Mesenchymal stem cell (in vitro differentiated cells and primary cell): ENCODE results near the gene TRIM61.
"Not testable (repeated sequence)": the region's sequence is repeated elsewhere in the genome, so short reads cannot be mapped to it uniquely, and the experiment has no call there.

Experiments used
- DNase-seq: peaks from one replicate; pipeline ENCODE4 v3.0.0-alpha.2; 2013
- H2AFZ ChIP-seq: one replicate; pipeline ENCODE4 v1.6.1; 2013; ENCODE audit warnings: low read depth, mild to moderate bottlenecking, control low read depth, inconsistent platforms, low read length, moderate library complexity
- H2AK5ac ChIP-seq: 2 replicates; pipeline ENCODE4 v1.6.1; 2013; ENCODE audit warnings: low read length, moderate library complexity, mild to moderate bottlenecking, inconsistent platforms; ENCODE audit not compliant: severe bottlenecking
- H2BK120ac ChIP-seq: one replicate; pipeline ENCODE4 v1.6.1; 2013; ENCODE audit warnings: low read depth, mild to moderate bottlenecking, inconsistent platforms, low read length, moderate library complexity
- H2BK12ac ChIP-seq, 2 experiments: one replicate each; pipeline ENCODE4 v1.6.1; 2013; ENCODE audit warnings: inconsistent platforms in 2 of 2, low read length in 2 of 2, mild to moderate bottlenecking in 2 of 2, moderate library complexity in 2 of 2, control low read depth in 1 of 2
- H2BK15ac ChIP-seq: one replicate; pipeline ENCODE4 v1.6.1; 2013; ENCODE audit warnings: mild to moderate bottlenecking, low read depth, inconsistent platforms; ENCODE audit not compliant: poor library complexity, severe bottlenecking
- H2BK5ac ChIP-seq: 2 replicates; pipeline ENCODE4 v1.6.1; 2013; ENCODE audit warnings: low read depth, mild to moderate bottlenecking, low read length, control low read depth, inconsistent platforms; ENCODE audit not compliant: poor library complexity, severe bottlenecking
- H3K14ac ChIP-seq, 2 experiments: one replicate each; pipeline ENCODE4 v1.6.1; 2013; ENCODE audit warnings: inconsistent platforms in 2 of 2, low read length in 2 of 2, control low read depth in 1 of 2, mild to moderate bottlenecking in 1 of 2, moderate library complexity in 1 of 2
- H3K18ac ChIP-seq, 2 experiments: one replicate each; pipeline ENCODE4 v1.6.1; 2013; ENCODE audit warnings: inconsistent platforms in 2 of 2, low read length in 2 of 2, control low read depth in 1 of 2, low read depth in 1 of 2, mild to moderate bottlenecking in 1 of 2
- H3K23ac ChIP-seq, 2 experiments: one replicate each; pipeline ENCODE4 v1.6.1; 2013; ENCODE audit warnings: inconsistent platforms in 2 of 2, low read length in 2 of 2, mild to moderate bottlenecking in 2 of 2, moderate library complexity in 2 of 2, control low read depth in 1 of 2
- H3K27ac ChIP-seq: 2 replicates; pipeline ENCODE4 v1.5.1; 2013; ENCODE audit warnings: mild to moderate bottlenecking, moderate library complexity, low read length, control low read depth, inconsistent platforms; ENCODE audit not compliant: poor library complexity, severe bottlenecking
- H3K27me3 ChIP-seq, 2 experiments: 2 replicates each; pipeline versions ENCODE4 v1.6.1 to v1.7.0; 2013; ENCODE audit warnings: low read length in 2 of 2, mild to moderate bottlenecking in 2 of 2, moderate library complexity in 2 of 2, control low read depth in 1 of 2, inconsistent platforms in 1 of 2; ENCODE audit not compliant: control insufficient read depth in 1 of 2, insufficient read depth in 1 of 2
- H3K36me3 ChIP-seq, 2 experiments: 2 replicates each; pipeline versions ENCODE4 v1.6.1 to v1.7.0; 2013; ENCODE audit warnings: low read length in 2 of 2, control low read depth in 1 of 2, inconsistent platforms in 1 of 2, low read depth in 1 of 2, mild to moderate bottlenecking in 1 of 2; ENCODE audit not compliant: insufficient read depth in 2 of 2, control insufficient read depth in 1 of 2
- H3K4ac ChIP-seq, 2 experiments: one replicate each; pipeline ENCODE4 v1.6.1; 2013; ENCODE audit warnings: inconsistent platforms in 2 of 2, low read length in 2 of 2, mild to moderate bottlenecking in 2 of 2, moderate library complexity in 2 of 2, control low read depth in 1 of 2, low read depth in 1 of 2
- H3K4me1 ChIP-seq: 2 replicates; pipeline ENCODE4 v1.6.1; 2013; ENCODE audit warnings: low read depth, low read length, control low read depth; ENCODE audit not compliant: control insufficient read depth, insufficient read depth
- H3K4me2 ChIP-seq: 2 replicates; pipeline ENCODE4 v1.6.1; 2013; ENCODE audit warnings: low read length, mild to moderate bottlenecking, inconsistent platforms; ENCODE audit not compliant: poor library complexity, severe bottlenecking
- H3K4me3 ChIP-seq, 2 experiments: 2 replicates each; pipeline versions ENCODE4 v1.5.1 to v1.7.0; 2013; ENCODE audit warnings: low read length in 2 of 2, mild to moderate bottlenecking in 2 of 2, control low read depth in 1 of 2, low read depth in 1 of 2; ENCODE audit not compliant: insufficient read depth in 1 of 2
- H3K79me1 ChIP-seq: replicated peaks from 2 replicates; pipeline ENCODE4 v1.6.1; 2013; ENCODE audit warnings: mild to moderate bottlenecking, control low read depth, low read length, inconsistent platforms; ENCODE audit not compliant: poor library complexity, severe bottlenecking
- H3K9ac ChIP-seq: 2 replicates; pipeline ENCODE4 v1.7.0; 2013; ENCODE audit warnings: mild to moderate bottlenecking, low read length, moderate library complexity
- H3K9me3 ChIP-seq: 2 replicates; pipeline ENCODE4 v1.7.0; 2013; ENCODE audit warnings: mild to moderate bottlenecking, low read length; ENCODE audit not compliant: control insufficient read depth
- H4K8ac ChIP-seq: one replicate; pipeline ENCODE4 v1.6.1; 2013; ENCODE audit warnings: inconsistent platforms, mild to moderate bottlenecking, low read length, moderate library complexity
- H4K91ac ChIP-seq: one replicate; pipeline ENCODE4 v1.6.1; 2013; ENCODE audit warnings: mild to moderate bottlenecking, low read length, inconsistent platforms
- WGBS: methylation state at CpG from one replicate; pipeline ENCODE4 v1.1.7; 2013; ENCODE audit warnings: mixed read lengths; 5-methylcytosine and 5-hydroxymethylcytosine counted together

The TRIM61 gene

DNA sequence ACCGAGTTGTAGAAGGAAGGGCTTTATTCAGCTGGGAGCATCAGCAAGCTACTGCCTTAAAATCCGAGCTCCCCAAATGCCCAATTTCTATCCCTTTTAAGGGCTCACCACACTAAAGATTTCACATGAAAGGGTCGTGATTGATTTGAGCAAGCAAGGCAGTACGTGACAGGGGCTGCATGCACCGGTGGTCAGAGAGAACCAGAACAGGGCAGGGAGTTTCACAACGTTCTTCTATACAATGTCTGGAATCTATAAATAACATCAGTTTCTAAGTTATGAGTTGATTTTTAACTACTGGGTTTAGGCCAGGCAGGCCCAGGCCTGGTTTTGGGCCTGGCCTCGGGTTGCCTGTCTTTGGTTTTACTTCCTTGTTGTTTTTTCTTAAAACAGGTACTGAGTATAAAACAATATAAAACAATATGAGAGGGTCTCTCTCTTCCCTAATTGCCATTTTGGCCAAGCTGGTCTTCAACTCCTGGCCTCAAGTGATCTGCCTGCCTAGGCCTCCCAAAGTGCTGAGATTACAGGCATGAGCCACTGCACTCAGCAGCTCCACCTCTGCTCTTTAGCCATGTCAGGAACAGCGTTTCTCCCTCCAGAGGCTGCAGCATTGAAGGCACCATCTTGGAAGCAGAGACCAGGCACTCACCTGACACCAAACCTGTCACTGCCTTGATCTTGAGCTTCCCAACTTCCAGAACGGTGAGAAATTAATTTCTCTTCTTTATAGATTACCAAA, 41.4 kb downstream of the TRIM61 start:
- not testable (repeated sequence) for H2BK120ac ChIP-seq, H3K36me3 ChIP-seq, H3K4me1 ChIP-seq, H2BK15ac ChIP-seq, H2AFZ ChIP-seq, H3K27me3 ChIP-seq, H3K27ac ChIP-seq, H3K4ac ChIP-seq, DNase-seq, H4K91ac ChIP-seq, H2AK5ac ChIP-seq, H3K23ac ChIP-seq, H3K18ac ChIP-seq, H3K4me2 ChIP-seq, H3K9me3 ChIP-seq, H4K8ac ChIP-seq, H2BK5ac ChIP-seq, H3K14ac ChIP-seq, H3K9ac ChIP-seq, H3K79me1 ChIP-seq, H2BK12ac ChIP-seq, H3K4me3 ChIP-seq
- 87% methylated on average over 7 of the region's 9 CpGs for WGBS

DNA sequence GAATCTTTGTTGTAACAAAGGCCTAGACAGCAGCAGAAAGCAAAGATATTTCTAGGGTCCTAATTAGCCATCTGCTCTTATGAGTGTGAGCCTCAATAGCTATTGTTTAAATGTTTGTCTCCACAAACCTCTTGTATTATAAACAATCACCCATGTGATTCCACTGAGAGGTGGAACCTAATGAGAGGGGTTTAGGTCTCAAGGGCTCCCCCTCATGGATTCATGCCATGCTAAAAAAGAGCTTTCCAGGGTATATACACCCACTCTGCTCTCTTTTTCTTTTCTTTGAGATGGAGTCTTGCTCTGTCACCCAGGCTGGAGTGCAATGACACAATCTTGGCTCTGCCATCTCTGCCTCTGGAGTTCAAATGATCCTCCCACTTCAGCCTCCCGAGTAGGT, 42.1 kb downstream of the TRIM61 start:
- no peak overlapping the region for H3K4me2 ChIP-seq
- no peak overlapping the region for H2BK5ac ChIP-seq

DNA sequence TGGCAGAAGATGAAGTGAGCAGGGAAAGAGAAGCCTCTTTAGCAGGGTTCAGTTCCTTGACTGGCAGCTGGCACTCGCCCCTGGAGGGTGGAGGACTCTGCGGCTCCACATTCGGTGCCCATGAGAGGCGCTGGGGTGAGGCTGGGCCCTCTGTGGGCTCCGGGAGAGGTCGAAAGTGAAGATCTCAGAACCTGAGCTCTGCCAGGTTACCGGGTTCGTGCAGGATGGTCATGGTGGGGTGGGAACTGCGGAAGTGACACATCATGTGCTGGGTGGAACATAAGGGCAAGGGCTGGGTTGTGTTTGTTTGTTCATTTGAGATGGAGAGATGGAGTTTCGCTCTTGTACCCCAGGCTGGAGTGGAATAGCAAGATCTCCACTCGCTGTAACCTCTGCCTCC, 44.2 kb downstream of the TRIM61 start:
- WGBS, result 94% methylated on average over 11 of the region's 11 CpGs
- H3K4me1 ChIP-seq, result peaks cover 7% of the 10 kb centered on the region
- H2BK15ac ChIP-seq, result no peak overlapping the region
- no peak overlapping the region for H3K18ac ChIP-seq
- no peak for DNase-seq
- H4K8ac ChIP-seq, result no peak overlapping the region
- no peak overlapping the region for H3K4me2 ChIP-seq
- no peaks in the 10 kb centered on the region for H3K36me3 ChIP-seq
- no peaks in the 10 kb centered on the region for H3K9me3 ChIP-seq
- no peaks in the 10 kb centered on the region for H3K27me3 ChIP-seq
- no peak overlapping the region for H2BK5ac ChIP-seq
- no peak overlapping the region for H2BK120ac ChIP-seq
- H2AK5ac ChIP-seq, result no peak overlapping the region
- H3K4ac ChIP-seq, result no peak overlapping the region
- H3K27ac ChIP-seq, result no peak overlapping the region
- H2AFZ ChIP-seq, result no peak overlapping the region
- no peak overlapping the region for H2BK12ac ChIP-seq
- no peak overlapping the region for H3K9ac ChIP-seq
- no peak overlapping the region for H3K14ac ChIP-seq
- no peak overlapping the region for H3K23ac ChIP-seq
- no peak overlapping the region for H4K91ac ChIP-seq
- no peaks in the 10 kb centered on the region for H3K79me1 ChIP-seq
- H3K4me3 ChIP-seq, result no peak overlapping the region

More for the DNA sequence above, 42.1 kb downstream of the TRIM61 start:
- H3K18ac ChIP-seq, result no peak overlapping the region
- no peak overlapping the region for H3K4me3 ChIP-seq
- WGBS, result 58% methylated on average over 1 of the region's 1 CpG
- peak; percentile 16 for DNase-seq
- H3K36me3 ChIP-seq, result no peaks in the 10 kb centered on the region
- no peak overlapping the region for H3K9ac ChIP-seq
- peaks cover 7% of the 10 kb centered on the region for H3K4me1 ChIP-seq
- no peak overlapping the region for H2BK15ac ChIP-seq
- no peak overlapping the region for H4K8ac ChIP-seq
- H3K27ac ChIP-seq, result no peak overlapping the region
- H3K4ac ChIP-seq, result no peak overlapping the region
- H3K9me3 ChIP-seq, result no peaks in the 10 kb centered on the region
- H3K14ac ChIP-seq, result no peak overlapping the region
- no peaks in the 10 kb centered on the region for H3K79me1 ChIP-seq
- H2BK120ac ChIP-seq, result no peak overlapping the region
- H2AK5ac ChIP-seq, result no peak overlapping the region
- H4K91ac ChIP-seq, result no peak overlapping the region
- H3K27me3 ChIP-seq, result no peaks in the 10 kb centered on the region
- H2AFZ ChIP-seq, result no peak overlapping the region
- no peak overlapping the region for H2BK12ac ChIP-seq
- H3K23ac ChIP-seq, result no peak overlapping the region

DNA sequence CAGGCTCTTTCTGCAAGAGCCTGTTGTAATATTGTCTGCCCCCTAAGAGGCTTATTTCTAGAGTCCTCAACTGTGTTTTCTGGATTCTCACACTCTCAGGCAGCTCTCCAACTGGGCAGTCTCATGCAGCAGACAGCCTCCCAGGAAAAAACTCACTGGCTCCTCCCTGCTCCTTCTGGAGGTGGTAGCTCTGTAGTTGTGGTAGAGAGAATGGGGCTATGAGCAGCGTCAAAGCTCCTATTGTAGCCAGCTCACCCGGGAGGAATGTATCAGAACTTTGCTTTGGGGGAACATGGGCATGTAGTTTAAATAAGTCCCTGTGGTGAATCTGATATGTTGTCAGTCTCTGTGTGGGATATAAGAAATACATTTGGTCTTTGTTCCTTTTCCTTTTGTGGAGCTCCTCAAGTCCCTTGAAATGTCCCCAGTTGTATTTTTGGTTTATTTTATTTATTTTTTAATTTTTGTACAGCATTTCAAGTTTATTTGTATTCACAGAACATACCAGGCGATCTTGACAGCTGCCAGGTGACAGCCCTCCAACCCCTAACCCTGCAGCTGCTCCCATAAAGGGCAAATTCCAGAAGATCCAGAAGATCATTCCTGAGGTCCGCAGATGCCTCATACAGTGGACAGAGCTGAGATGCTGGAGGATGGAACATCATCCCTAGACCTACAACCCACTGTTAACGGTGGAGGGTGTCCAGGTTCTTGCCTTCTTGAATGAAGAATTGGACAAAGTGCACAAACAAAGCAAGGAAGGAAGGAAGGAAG, 45.7 kb downstream of the TRIM61 start:
- no peaks in the 10 kb centered on the region for H3K36me3 ChIP-seq
- no peak overlapping the region for H2BK12ac ChIP-seq
- no peak overlapping the region for H3K4me2 ChIP-seq
- no peak overlapping the region for H3K4me3 ChIP-seq
- H2BK5ac ChIP-seq, result no peak overlapping the region
- H3K4me1 ChIP-seq, result peaks cover 7% of the 10 kb centered on the region
- H2BK120ac ChIP-seq, result no peak overlapping the region
- H2AFZ ChIP-seq, result no peak overlapping the region
- no peak overlapping the region for H2AK5ac ChIP-seq
- no peaks in the 10 kb centered on the region for H3K79me1 ChIP-seq
- no peak for DNase-seq
- no peak overlapping the region for H3K9ac ChIP-seq
- no peaks in the 10 kb centered on the region for H3K9me3 ChIP-seq
- no peak overlapping the region for H3K4ac ChIP-seq
- no peaks in the 10 kb centered on the region for H3K27me3 ChIP-seq
- no peak overlapping the region for H4K8ac ChIP-seq
- H3K14ac ChIP-seq, result no peak overlapping the region
- no peak overlapping the region for H3K23ac ChIP-seq
- H3K27ac ChIP-seq, result no peak overlapping the region
- WGBS, result 79% methylated on average over 5 of the region's 5 CpGs
- H4K91ac ChIP-seq, result no peak overlapping the region
- H3K18ac ChIP-seq, result no peak overlapping the region
- H2BK15ac ChIP-seq, result no peak overlapping the region
